Tibial nerve (tissue), 4 donors: ENCODE data around the gene TMEM201. TPM values are rescaled to one million over a fixed set of nuclear protein-coding genes. Genes with fewer than 3 reads are reported as not detected.

Source experiments
- DNase-seq, 2 donors: peaks; one replicate each; pipeline ENCODE4 v3.0.0-alpha.2; 2019; ENCODE audit warnings: low spot score in 2 of 2
- H3K27ac ChIP-seq, 4 donors: fragments of 200-600 bp; sonication (generic) in 3 of 4; one replicate each; pipeline ENCODE4 v1.5.1; 2017 to 2019; ENCODE audit warnings: mild to moderate bottlenecking in 1 of 4
- H3K27me3 ChIP-seq, 2 donors: fragments of 200-600 bp; sonication (generic) in 1 of 2; one replicate each; pipeline versions ENCODE4 v1.5.1 to v1.6.0; 2017 to 2019
- H3K36me3 ChIP-seq, 3 donors: fragments of 200-600 bp; sonication (generic); one replicate each; pipeline ENCODE4 v1.5.1; 2018 to 2019
- H3K4me1 ChIP-seq, 4 donors: fragments of 200-600 bp; sonication (generic) in 3 of 4; one replicate each; pipeline ENCODE4 v1.5.1; 2017 to 2019
- H3K4me3 ChIP-seq, 4 donors: fragments of 200-600 bp; sonication (generic) in 3 of 4; one replicate each; pipeline ENCODE4 v1.5.1; 2017 to 2019; ENCODE audit warnings: mild to moderate bottlenecking in 1 of 4, moderate library complexity in 1 of 4
- H3K9me3 ChIP-seq, 4 donors: fragments of 200-600 bp; sonication (generic) in 3 of 4; one replicate each; pipeline ENCODE4 v1.5.1; 2017 to 2019
- EP300 ChIP-seq, 2 donors: sonication (generic); formaldehyde crosslinking; IDR thresholded peaks; one replicate each; pipeline ENCODE4 v1.6.1; 2017; ENCODE audit warnings: antibody characterized with exemption in 2 of 2, mild to moderate bottlenecking in 1 of 2
- POLR2A ChIP-seq, 2 donors: fragments of 450-650 bp; IDR thresholded peaks; one replicate each; pipeline ENCODE4 v1.6.1; 2017; ENCODE audit warnings: antibody characterized with exemption in 2 of 2, mild to moderate bottlenecking in 2 of 2, moderate library complexity in 2 of 2
- WGBS, 2 donors: methylation state at CpG; one replicate each; pipeline ENCODE4 v1.1.5; 2018; 5-methylcytosine and 5-hydroxymethylcytosine counted together
- total RNA-seq, 4 donors: library from RNA; depleted of rRNA; stranded (reverse); fragments of >200 nt; gene quantifications; one replicate each; pipeline ENCODE4 v1.1.0, GENCODE V29; 2016
- TF ChIP-seq, protein P1 (sequence below), 5 experiments: fragments of 200-600 bp in 3 of 5; fragments of 450-650 bp in 2 of 5; sonication (generic) in 3 of 5; IDR thresholded peaks; one replicate each; pipeline ENCODE4 v1.5.1; 2016 to 2019; ENCODE audit warnings: antibody characterized with exemption in 5 of 5, mild to moderate bottlenecking in 3 of 5, moderate library complexity in 2 of 5

The TMEM201 gene
- total RNA-seq, 4 donors from 2014 or later: 11.8 to 22.8 (median 16.3) TPM

DNA sequence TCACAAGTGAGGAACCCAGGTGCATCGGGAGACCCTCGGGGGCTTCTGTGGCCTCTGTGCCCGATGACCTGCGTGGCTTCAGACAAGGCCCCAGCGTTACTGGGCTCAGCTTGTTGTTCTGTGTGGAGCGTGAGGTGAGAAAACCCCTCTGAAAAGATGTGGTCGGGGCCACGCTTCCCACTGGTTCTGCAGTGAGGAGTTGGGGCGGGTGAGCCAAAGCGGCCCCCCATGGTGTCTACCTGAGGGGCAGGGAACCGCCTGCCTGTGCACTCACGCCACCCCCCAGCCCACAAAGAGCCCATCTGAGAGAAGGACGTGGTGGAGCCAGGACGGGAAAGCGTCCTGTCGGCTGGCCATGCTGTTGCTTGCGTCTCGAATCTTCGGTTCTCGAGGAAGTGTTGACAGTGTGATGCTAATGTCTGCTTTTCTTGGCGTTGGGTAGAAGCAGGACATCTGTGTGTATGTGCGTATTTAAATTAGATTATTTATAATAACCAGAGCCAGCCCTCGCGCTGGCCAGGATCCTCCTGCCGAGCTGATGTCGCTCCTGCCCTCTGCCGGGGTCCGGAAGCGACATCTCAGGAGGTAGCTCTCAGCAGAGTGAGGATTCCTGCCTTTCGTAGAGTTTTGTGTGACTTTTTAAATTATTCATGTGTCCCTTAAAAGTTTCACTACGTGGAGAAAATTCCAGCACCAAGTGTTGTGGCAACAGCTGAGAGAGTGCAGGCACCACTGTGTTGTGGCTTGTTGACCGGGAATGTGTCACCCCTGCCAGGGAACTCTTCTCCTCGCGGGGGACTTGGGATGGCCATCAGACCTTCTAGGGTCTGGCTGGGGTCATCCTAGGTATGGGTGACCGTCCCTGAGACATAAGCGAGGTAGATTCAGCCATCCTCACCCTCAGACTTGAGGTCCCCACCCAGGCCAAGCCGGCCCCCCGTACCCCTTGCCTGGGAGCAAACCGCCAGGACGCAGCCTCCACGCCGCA is 15.3 kb downstream of the TMEM201 start:
- TF ChIP-seq, protein P1, sequence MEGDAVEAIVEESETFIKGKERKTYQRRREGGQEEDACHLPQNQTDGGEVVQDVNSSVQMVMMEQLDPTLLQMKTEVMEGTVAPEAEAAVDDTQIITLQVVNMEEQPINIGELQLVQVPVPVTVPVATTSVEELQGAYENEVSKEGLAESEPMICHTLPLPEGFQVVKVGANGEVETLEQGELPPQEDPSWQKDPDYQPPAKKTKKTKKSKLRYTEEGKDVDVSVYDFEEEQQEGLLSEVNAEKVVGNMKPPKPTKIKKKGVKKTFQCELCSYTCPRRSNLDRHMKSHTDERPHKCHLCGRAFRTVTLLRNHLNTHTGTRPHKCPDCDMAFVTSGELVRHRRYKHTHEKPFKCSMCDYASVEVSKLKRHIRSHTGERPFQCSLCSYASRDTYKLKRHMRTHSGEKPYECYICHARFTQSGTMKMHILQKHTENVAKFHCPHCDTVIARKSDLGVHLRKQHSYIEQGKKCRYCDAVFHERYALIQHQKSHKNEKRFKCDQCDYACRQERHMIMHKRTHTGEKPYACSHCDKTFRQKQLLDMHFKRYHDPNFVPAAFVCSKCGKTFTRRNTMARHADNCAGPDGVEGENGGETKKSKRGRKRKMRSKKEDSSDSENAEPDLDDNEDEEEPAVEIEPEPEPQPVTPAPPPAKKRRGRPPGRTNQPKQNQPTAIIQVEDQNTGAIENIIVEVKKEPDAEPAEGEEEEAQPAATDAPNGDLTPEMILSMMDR (IDR thresholded peaks at IDR 0.05): no peak
- WGBS, 2 donors: 92% methylated on average over 39 to 41 of the region's 42 CpGs
- H3K27ac ChIP-seq: no peak overlapping the region
- no peak for DNase-seq
- H3K4me1 ChIP-seq: no peaks in the 10 kb centered on the region
- no peaks in the 10 kb centered on the region for H3K27me3 ChIP-seq
- peaks cover 0 to 100% (median 0%) of the 10 kb centered on the region in 3 donors for H3K36me3 ChIP-seq
- no peak overlapping the region for H3K4me3 ChIP-seq
- H3K9me3 ChIP-seq: no peaks in the 10 kb centered on the region

DNA sequence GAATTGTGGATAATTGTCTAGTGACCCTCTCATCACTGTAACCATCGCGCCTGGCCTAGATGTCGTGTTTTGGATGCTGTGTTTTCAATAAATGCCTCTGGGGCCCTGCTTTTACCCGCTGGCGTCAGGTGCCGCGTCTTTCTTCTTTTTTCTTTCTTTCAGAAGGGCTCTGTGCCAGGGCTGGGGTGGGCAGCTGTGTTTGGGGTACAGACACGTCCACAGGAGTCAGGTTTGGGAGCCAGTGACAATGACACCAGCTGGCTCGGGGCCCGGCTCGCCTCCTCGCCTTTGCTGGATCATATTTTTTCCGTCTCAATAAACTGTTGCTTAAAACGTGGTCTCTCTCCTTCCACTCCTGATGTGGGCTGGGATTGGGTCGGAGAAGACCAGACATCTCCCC is 16.1 kb downstream of the TMEM201 start:
- H3K36me3 ChIP-seq: peaks cover 0 to 100% (median 0%) of the 10 kb centered on the region in 3 donors
- no peaks in the 10 kb centered on the region for H3K9me3 ChIP-seq
- no peaks in the 10 kb centered on the region for H3K4me1 ChIP-seq
- 88 to 93% methylated on average over 15 of the region's 15 CpGs for WGBS, 2 donors
- no peaks in the 10 kb centered on the region for H3K27me3 ChIP-seq
- H3K4me3 ChIP-seq: no peak overlapping the region
- DNase-seq: no peak
- no peak overlapping the region for H3K27ac ChIP-seq
- TF ChIP-seq EP300 (IDR thresholded peaks at IDR 0.05) (no peak), POLR2A (IDR thresholded peaks at IDR 0.05) (no peak)
- TF ChIP-seq, protein P1 (IDR thresholded peaks at IDR 0.05): no peak

DNA sequence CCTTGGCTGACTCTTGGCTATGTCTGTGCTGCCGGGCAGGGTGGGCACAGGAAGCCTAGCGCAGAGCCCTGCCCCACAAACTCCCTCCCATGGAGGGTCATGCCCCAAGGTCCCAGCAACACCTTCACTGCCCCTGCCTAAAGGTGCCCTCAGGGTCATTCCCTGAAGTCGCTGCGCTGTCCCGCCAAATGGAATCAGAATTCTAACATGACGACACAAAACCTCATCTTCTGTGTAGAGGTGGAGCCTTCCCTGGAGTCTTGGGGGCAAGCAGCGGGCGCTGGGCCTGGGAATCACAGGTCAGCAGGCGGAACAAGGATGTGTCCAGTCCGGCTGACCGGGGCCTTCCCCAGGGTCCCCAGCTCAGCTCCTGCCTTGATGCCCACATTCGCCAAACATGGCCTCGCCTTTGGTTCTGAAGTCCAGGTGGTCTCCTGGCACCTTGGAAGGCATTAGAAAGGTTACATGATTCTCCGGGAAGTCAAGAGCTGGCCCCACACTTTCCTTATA is 17.3 kb downstream of the TMEM201 start:
- TF ChIP-seq EP300 (IDR thresholded peaks at IDR 0.05): no peak
- TF ChIP-seq POLR2A (IDR thresholded peaks at IDR 0.05): no peak
- TF ChIP-seq, protein P1 (IDR thresholded peaks at IDR 0.05): no peak
- H3K36me3 ChIP-seq: peaks cover 0 to 100% (median 0%) of the 10 kb centered on the region in 3 donors
- no peaks in the 10 kb centered on the region for H3K4me1 ChIP-seq
- H3K27ac ChIP-seq: no peak overlapping the region
- WGBS, 2 donors: 92 to 98% methylated on average over 14 of the region's 14 CpGs
- H3K27me3 ChIP-seq: no peaks in the 10 kb centered on the region
- H3K4me3 ChIP-seq: no peak overlapping the region
- H3K9me3 ChIP-seq: no peaks in the 10 kb centered on the region
- DNase-seq: no peak

DNA sequence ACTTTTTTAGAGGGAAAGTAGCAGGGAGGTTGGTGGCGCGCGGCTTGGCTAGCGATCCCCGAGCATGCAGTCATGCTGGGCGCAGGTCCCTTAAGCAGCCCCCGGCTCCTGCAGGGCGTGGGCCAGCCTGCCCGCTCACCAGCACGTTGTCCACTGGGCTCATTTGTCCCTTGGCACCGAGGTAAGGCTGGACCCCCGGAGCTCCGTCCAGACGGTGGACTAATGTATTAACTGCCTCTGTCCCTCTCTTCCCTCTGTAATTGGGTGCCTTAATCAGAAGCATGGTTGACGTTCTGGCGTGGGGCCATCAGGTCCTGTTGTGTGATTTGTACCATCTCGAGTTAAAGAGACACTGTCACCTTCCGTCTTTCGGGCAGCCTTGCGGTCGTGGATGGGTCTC is 17.7 kb downstream of the TMEM201 start:
- DNase-seq: no peak
- Histone ChIP-seq H3K4me3 (no peak overlapping the region), H3K9me3 (no peaks in the 10 kb centered on the region), H3K4me1 (no peaks in the 10 kb centered on the region), H3K36me3 (peaks cover 0 to 100% (median 0%) of the 10 kb centered on the region in 3 donors), H3K27me3 (no peaks in the 10 kb centered on the region), H3K27ac (no peak overlapping the region)
- 85 to 93% methylated on average over 21 of the region's 21 CpGs for WGBS, 2 donors
- TF ChIP-seq EP300 (IDR thresholded peaks at IDR 0.05) (no peak), POLR2A (IDR thresholded peaks at IDR 0.05) (no peak)
- TF ChIP-seq, protein P1 (IDR thresholded peaks at IDR 0.05): no peak

DNA sequence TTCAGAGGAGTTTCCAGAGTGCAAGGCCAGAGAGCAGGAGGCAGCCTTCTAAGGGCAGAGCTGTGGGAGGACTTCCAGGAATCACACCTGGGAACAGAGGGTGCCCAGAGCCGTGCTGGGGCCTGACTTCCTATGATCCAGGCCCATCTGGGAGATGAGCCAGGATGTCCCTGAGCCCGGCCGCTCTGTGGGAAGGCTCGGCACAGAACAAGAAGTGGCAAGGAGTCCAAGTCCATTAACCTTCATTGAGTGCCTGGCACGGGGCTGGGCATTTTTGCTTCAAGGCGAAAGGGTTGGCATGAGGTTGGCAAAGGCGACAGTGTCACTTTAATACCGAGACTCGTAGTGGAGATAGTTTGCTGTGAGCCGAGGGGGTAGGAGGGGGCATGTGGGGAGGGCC is 18.2 kb downstream of the TMEM201 start:
- 75 to 83% methylated on average over 10 of the region's 10 CpGs for WGBS, 2 donors
- H3K27ac ChIP-seq: no peak overlapping the region

More for the DNA sequence above, 18.2 kb downstream of the TMEM201 start:
- Histone ChIP-seq H3K36me3 (peaks cover 0 to 100% (median 0%) of the 10 kb centered on the region in 3 donors), H3K4me1 (no peaks in the 10 kb centered on the region), H3K4me3 (no peak overlapping the region), H3K27me3 (no peaks in the 10 kb centered on the region), H3K9me3 (no peaks in the 10 kb centered on the region)
- no peak for TF ChIP-seq POLR2A (IDR thresholded peaks at IDR 0.05)
- no peak for TF ChIP-seq EP300 (IDR thresholded peaks at IDR 0.05)
- TF ChIP-seq, protein P1 (IDR thresholded peaks at IDR 0.05): no peak
- no peak for DNase-seq
